HG02588 (cell line): ENCODE measurements around the gene VTI1B.

Experiments used
- ATAC-seq: cut with Tn5 transposase; IDR thresholded peaks from one replicate; pipeline ENCODE4 v1.9.1; 2021; ENCODE audit warnings: mild to moderate bottlenecking, moderate library complexity; ENCODE audit not compliant: unreplicated experiment

The VTI1B gene

DNA sequence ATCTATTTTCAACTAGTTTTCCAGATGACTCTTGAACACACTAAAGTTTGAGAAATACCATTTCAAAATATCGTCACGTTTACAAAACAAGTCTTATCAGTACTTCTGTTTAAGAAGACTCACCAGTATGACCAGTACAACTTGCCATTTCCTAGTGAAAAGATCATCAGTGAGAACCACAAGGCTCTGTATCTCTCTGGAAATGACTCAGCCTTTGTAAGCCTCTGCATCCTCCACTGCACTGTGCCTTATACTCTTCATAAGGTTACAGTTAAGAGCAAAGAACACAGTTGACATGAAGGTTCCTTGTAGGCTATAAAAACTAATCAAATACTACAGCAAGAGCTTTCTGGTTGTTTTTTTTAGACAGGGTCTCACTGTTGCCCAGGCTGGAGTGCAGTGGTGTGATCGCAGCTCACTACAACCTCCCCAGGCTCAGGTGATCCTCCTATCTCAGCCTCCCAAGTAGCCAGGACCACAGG is 5.7 kb upstream of the VTI1B start:
- ATAC-seq = peak; percentile 95

DNA sequence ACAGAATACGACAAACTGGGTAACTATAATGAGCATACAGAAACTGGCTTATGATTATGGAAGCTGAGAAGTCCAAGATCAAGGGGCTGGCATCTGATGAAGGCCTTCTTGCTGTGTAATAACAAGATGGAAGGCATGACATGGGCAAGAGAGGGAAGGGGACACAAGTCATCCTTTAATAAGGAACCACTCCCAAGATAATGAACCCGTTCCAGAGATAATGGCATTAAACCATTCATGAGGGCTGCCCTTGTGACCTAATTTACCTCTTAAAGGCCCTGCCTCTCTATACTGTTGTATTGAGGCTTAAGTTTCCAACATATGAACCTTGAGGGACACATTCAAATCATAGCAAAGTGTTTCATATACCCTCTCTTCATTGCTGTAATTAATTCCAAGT is 4.6 kb upstream of the VTI1B start:
- no peak for ATAC-seq

- no peak for ATAC-seq
Measured at GRCh38 chr14:67675219-67675582, 769 bp upstream of the VTI1B start.

- ATAC-seq = peak; percentile 53
Measured at GRCh38 chr14:67674139-67674479, 323 bp downstream of the VTI1B start.

GRCh38 chr14:67673451-67673850 is 981 bp downstream of the VTI1B start:
- ATAC-seq = no peak

DNA sequence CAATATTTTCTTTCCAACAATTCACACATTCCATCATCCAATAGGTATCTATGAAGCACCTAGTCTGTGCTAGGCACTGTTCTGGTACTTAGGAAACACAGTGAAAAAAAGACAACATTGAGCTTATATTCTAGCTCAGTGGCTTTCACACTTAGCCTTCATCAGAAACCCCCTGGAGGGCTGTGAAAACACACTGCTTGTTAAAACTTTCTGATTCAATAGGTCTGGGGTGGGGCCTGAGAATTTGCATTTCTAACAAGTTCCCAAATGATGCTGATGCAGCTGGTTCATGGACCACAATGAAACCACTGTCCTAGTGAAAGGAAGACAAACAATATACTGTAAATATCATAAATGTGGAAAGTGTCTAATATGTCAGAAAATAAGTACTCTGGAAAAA is 5.9 kb downstream of the VTI1B start:
- no peak for ATAC-seq

DNA sequence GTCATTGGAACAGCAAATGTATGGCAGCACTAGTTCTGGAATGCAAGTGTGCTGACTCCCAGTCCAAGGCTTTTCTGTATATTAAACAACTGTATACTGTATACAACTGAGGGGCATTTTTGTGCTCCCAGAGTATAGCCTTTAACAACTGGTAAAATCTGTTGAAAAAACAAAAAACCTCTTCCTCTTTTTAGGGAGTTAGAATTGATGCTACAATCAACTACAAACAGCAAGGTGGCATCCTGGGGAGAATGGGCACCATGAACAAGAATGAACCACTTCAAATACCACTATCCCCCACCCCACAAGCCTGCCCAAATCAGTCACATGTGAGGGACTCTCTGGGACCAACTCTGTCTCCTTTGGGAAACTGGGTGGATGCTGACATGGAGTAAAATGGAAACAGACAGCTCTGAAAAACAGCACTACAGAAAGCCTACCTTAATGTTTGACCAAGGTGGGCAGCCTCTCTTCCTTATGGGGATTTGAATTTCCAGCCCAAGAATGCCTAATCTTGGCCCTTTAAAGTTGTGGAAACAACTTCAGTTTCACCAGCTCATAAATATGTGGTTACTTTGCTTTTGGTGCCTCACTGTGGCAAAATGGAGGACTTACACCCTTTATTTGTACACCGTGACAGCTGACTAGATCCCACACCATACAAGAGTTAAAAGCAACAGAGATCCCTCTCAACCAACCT is 7.5 kb downstream of the VTI1B start:
- ATAC-seq = no peak

DNA sequence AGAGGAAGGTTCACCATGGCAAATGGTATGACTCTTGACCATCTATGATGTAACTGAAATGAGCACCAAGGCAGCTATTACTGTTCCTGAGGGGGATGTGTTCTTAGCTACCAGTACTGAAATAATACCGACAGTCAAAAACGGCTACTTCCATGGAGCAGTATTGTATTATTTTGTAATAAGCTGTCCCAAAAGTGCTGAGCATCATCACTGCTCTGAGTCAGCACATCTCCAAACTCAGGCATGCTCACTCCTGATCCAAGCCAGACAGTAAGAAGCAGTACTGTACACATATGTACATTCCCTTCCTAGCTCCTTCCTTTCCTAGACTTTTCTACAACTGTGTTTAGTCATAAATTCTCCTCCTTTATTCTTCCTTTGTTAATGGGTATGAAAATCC is 8.6 kb downstream of the VTI1B start:
- no peak for ATAC-seq

DNA sequence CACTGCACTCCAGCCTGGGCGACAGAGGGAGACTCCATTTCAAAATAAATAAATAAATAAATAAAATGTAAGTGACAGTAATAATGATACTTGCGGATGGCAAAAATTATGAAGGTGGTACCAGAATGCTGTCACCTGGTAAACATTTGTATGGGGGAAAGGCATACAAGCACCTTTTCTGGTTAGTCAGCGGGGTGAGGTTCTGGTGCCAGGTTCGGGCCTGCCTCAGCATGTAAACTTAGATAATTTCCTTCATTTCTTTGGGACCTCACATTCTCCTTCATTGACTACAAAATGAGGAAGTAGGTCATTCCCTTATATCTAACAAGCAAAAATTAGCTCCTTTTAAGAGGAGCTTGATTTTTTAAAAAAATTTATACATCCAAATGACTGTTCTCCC is 10.8 kb downstream of the VTI1B start:
- ATAC-seq = no peak

- no peak for ATAC-seq
Measured at GRCh38 chr14:67653651-67654280, 20.7 kb downstream of the VTI1B start.

DNA sequence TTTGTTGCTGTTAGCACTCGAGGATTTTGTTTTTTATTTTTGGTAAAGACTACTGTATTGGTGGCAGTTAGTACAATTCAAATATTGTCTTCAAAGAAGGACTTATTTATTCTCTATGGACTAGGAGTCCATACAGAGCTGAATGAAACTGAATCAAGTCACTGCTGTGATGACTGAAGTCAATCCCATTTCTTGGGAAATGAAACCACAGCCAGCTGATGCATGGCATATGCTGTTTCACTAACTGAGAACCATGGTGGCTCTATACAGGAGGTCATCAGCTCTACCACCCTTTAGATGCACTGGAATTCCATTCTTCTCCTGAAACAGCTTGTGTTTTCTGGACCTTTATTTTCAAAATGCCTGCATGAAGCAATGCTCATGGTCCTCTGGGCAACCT is 22.2 kb downstream of the VTI1B start:
- ATAC-seq = no peak

DNA sequence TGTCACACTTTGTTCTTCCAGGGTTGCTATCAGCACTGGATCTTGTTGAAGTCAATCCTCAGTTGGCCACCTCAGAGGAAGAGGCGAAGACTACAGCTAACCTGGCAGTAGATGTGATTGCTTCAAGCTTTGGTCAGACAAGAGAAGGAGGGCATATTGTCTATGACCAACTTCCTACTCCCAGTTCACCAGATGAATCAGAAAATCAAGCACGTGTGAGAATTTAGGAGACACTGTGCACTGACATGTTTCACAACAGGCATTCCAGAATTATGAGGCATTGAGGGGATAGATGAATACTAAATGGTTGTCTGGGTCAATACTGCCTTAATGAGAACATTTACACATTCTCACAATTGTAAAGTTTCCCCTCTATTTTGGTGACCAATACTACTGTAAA is 23.7 kb downstream of the VTI1B start:
- ATAC-seq = no peak

DNA sequence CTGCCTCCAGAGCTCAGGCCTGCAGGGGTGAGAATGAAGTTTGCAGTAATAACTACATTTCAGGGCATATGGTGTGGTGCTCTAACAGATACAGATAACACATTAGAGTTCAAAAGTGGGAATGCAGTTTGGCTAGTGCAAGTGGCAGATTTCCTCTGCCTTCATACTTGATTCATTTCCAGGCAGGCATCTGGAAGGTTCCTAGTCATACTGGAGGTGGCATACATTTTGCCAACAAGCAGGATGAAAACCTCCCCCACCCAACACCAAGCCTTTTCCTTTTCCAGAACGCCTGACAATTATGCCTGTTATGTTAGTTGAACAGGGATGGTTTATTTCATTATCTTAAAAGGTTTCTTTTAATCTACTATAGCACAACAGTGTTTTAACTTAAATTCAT is 24.3 kb downstream of the VTI1B start:
- ATAC-seq = no peak

GRCh38 chr14:67646131-67646530 is 28.3 kb downstream of the VTI1B start:
- ATAC-seq = no peak

DNA sequence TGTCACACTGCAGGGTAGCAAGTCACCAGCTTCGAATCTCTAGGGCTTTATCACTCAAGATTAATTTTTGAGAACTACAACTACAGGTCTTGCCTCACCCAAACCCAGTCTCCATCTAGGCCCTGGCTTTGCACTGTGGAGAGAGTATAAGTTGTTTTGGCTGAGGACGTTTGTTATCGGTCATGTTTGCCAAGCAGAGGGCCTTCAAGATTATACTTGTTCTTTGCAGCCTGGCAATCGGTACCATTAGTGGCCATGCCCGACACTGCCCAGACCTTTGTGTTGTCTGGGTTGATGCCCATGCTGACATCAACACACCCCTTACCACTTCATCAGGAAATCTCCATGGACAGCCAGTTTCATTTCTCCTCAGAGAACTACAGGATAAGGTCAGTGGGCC is 29.0 kb downstream of the VTI1B start:
- no peak for ATAC-seq

DNA sequence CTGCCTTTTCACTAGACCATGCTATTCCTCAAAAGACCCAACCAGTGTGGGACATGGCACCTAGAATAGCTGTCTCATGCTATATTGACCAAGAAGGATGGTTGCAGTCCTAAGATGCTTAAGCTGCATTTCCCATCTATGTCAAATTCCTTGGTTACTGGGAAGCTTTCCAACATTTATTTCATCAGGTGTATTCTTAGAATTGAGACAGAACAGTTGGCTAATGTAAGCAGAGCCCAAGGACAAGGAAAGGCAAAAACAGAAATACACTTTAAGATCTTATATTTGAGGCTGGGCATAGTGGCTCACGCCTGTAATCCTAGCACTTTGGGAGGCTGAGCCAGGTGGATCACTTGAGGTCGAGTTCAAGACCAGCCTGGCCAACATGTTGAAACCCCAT is 30.0 kb downstream of the VTI1B start:
- ATAC-seq = no peak

- no peak for ATAC-seq
Measured at GRCh38 chr14:67643713-67644112, 30.7 kb downstream of the VTI1B start.

GRCh38 chr14:67641902-67642749 is 32.3 kb downstream of the VTI1B start:
- ATAC-seq = no peak

GRCh38 chr14:67641480-67641879 is 33.0 kb downstream of the VTI1B start:
- ATAC-seq = no peak

GRCh38 chr14:67638642-67639041 is 35.8 kb downstream of the VTI1B start:
- ATAC-seq = no peak

DNA sequence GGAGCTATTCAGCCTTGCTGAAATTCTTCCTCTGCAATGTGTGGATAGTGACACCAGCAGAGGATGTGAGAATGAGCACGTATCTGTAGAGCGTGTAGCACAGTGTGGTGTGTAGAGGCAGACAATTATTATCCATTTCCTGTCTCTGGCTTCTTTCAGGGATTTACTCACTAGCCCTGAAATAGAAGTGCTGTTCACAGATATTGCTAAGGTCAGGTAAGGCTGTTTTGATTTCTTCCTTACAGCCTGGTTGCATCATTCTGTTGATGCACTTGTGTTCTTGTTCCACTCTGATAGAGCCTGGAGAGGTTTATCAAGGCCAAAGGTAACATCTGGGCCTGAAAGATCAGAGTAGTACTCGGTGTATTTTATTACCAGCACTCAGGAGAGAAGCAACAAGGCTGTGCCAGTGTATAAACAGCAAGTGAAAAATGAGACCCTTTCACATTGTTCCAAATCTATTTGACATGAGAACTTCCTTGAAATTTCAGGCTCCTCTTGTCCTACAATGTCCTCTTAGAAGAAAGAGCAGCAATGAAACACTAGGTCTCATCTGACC is 38.0 kb downstream of the VTI1B start:
- no peak for ATAC-seq
